Stimulated activated CD8-positive, alpha-beta memory T cell treated with anti-CD3 and anti-CD28 coated beads, Interleukin-4, amount 100 ng/mL, for 48 hours (primary cell): ENCODE measurements around the gene RBPJ.
"Not testable (repeated sequence)": the region's sequence is repeated elsewhere in the genome, so short reads cannot be mapped to it uniquely, and the experiment has no call there.

Experiments used
- DNase-seq: peaks from one replicate; pipeline ENCODE4 v3.0.0-alpha.2; 2020

RBPJ gene

GRCh38 chr4:26343038-26343398 lies 22.2 kb downstream of the RBPJ start:
- DNase-seq, result no peak

GRCh38 chr4:26344901-26345564 lies 24.2 kb downstream of the RBPJ start:
- no peak for DNase-seq

- DNase-seq, result no peak
Observed at GRCh38 chr4:26345565-26345938, 24.7 kb downstream of the RBPJ start.

GRCh38 chr4:26346203-26346620 lies 25.4 kb downstream of the RBPJ start:
- no peak for DNase-seq

- DNase-seq, result no peak
Observed at GRCh38 chr4:26349496-26349895, 28.7 kb downstream of the RBPJ start.

GRCh38 chr4:26351685-26352084 lies 30.9 kb downstream of the RBPJ start:
- DNase-seq, result no peak

- DNase-seq, result no peak
Observed at GRCh38 chr4:26354491-26354890, 33.7 kb downstream of the RBPJ start.

- no peak for DNase-seq
Observed at GRCh38 chr4:26355392-26356052, 34.7 kb downstream of the RBPJ start.

- DNase-seq, result no peak
Observed at GRCh38 chr4:26356081-26356501, 35.3 kb downstream of the RBPJ start.

- not testable (repeated sequence) for DNase-seq
Observed at GRCh38 chr4:26359521-26359920, 38.7 kb downstream of the RBPJ start.

- DNase-seq, result no peak
Observed at GRCh38 chr4:26360273-26360672, 39.5 kb downstream of the RBPJ start.

GRCh38 chr4:26360864-26361263 lies 40.0 kb downstream of the RBPJ start:
- no peak for DNase-seq

- no peak for DNase-seq
Observed at GRCh38 chr4:26361297-26361696, 40.5 kb downstream of the RBPJ start.

- DNase-seq, result no peak
Observed at GRCh38 chr4:26362745-26363439, 42.1 kb downstream of the RBPJ start.

- no peak for DNase-seq
Observed at GRCh38 chr4:26365537-26366150, 44.8 kb downstream of the RBPJ start.

- no peak for DNase-seq
Observed at GRCh38 chr4:26367811-26368210, 47.0 kb downstream of the RBPJ start.

GRCh38 chr4:26368685-26369084 lies 47.9 kb downstream of the RBPJ start:
- no peak for DNase-seq

- DNase-seq, result no peak
Observed at GRCh38 chr4:26369132-26369531, 48.3 kb downstream of the RBPJ start.

GRCh38 chr4:26369581-26369980 lies 48.8 kb downstream of the RBPJ start:
- DNase-seq, result no peak

- DNase-seq, result no peak
Observed at GRCh38 chr4:26372076-26372475, 51.3 kb downstream of the RBPJ start.

- peak; percentile 50 for DNase-seq
Observed at GRCh38 chr4:26372525-26373172, 51.8 kb downstream of the RBPJ start.

GRCh38 chr4:26375551-26375950 lies 54.7 kb downstream of the RBPJ start:
- no peak for DNase-seq
